ENCODE data around the gene ATG13. TPM values are rescaled to one million over a fixed set of nuclear protein-coding genes. Genes with fewer than 3 reads are reported as not detected.

Gene ATG13
- total RNA-seq, 2 experiments from 2014 or later, result 95.7 to 102 TPM

GRCh38 chr11:46722566-46723358 lies 105.4 kb downstream of the ATG13 start:
- Histone ChIP-seq H3K4me3 (ENCODE audit: low read length) (no peak overlapping the region), H3K36me3 (ENCODE audit: insufficient read depth, low read length) (no peaks in the 10 kb centered on the region), H3K4me1 (ENCODE audit: insufficient read depth, low read length) (peaks cover 12% of the 10 kb centered on the region), H3K27ac (ENCODE audit: low read depth in 1 of 2, low read length in 2 of 2) (no peak overlapping the region), H3K9me3 (ENCODE audit: control insufficient read depth in 1 of 2, insufficient read depth in 1 of 2, low read length in 2 of 2) (no peaks in the 10 kb centered on the region), H3K27me3 (ENCODE audit: control insufficient read depth in 1 of 2, insufficient read depth in 2 of 2, low read length in 2 of 2) (no peaks in the 10 kb centered on the region)
- Mint-ChIP-seq H3K4me3 (no peak overlapping the region), H3K36me3 (ENCODE audit: low read depth) (no peaks in the 10 kb centered on the region), H3K9me3 (no peaks in the 10 kb centered on the region), H3K27ac (no peak overlapping the region), H3K4me1 (ENCODE audit: low read depth) (peaks cover 9% of the 10 kb centered on the region), H3K27me3 (no peaks in the 10 kb centered on the region)
- DNase-seq, result no peak
- no peak for TF ChIP-seq CTCF (IDR thresholded peaks at IDR 0.05)
- CTCF ChIA-PET, result no interaction called here
- no peak for ATAC-seq (ENCODE audit: poor library complexity)
- intact Hi-C loops (cut with DNase I, micrococcal nuclease), result no loop called here
- POLR2A ChIA-PET, result no interaction called here

- ChIA-PET POLR2A (no interaction called here), CTCF (no interaction called here)
- TF ChIP-seq CTCF (IDR thresholded peaks at IDR 0.05), result no peak
- no peaks in the 10 kb centered on the region for H3K27me3 Mint-ChIP-seq
- H3K4me1 Mint-ChIP-seq (ENCODE audit: low read depth), result peaks cover 5% of the 10 kb centered on the region
- H3K27me3 ChIP-seq (ENCODE audit: control insufficient read depth in 1 of 2, insufficient read depth in 2 of 2, low read length in 2 of 2), result no peaks in the 10 kb centered on the region
- no peak for DNase-seq
- H3K36me3 ChIP-seq (ENCODE audit: insufficient read depth, low read length), result no peaks in the 10 kb centered on the region
- no peak overlapping the region for H3K4me3 ChIP-seq (ENCODE audit: low read length)
- no peaks in the 10 kb centered on the region for H3K9me3 ChIP-seq (ENCODE audit: control insufficient read depth in 1 of 2, insufficient read depth in 1 of 2, low read length in 2 of 2)
- no peak overlapping the region for H3K27ac Mint-ChIP-seq
- H3K27ac ChIP-seq (ENCODE audit: low read depth in 1 of 2, low read length in 2 of 2), result no peak overlapping the region
- intact Hi-C loops (cut with DNase I, micrococcal nuclease), result no loop called here
- no peaks in the 10 kb centered on the region for H3K36me3 Mint-ChIP-seq (ENCODE audit: low read depth)
- H3K9me3 Mint-ChIP-seq, result no peaks in the 10 kb centered on the region
- ATAC-seq (ENCODE audit: poor library complexity), result no peak
- H3K4me1 ChIP-seq (ENCODE audit: insufficient read depth, low read length), result peaks cover 7% of the 10 kb centered on the region
- no peak overlapping the region for H3K4me3 Mint-ChIP-seq
Measured at GRCh38 chr11:46723359-46723680, 106.0 kb downstream of the ATG13 start.

DNA sequence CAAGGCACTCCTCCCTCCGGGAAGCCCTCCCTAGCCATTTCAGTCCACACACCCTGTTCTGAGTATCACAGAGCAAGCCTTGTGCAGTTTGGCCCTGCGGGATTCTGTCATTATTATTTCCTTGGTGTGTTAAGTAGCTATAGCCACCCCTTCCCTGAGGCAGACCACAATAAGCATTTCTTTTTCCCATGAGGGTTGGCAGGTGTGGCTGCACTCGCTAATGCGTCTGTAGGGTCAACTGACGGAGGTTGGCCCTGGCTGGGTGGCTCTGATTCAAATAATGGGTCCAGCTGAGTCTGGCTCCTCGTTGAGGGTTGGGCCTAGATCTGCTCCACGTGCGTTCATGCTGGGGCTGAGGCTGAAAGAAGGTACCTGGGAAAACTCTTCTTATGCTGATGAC lies 106.7 kb downstream of the ATG13 start:
- Mint-ChIP-seq H3K27ac (no peak overlapping the region), H3K9me3 (no peaks in the 10 kb centered on the region), H3K4me3 (no peak overlapping the region), H3K4me1 (ENCODE audit: low read depth) (no peaks in the 10 kb centered on the region), H3K27me3 (no peaks in the 10 kb centered on the region), H3K36me3 (ENCODE audit: low read depth) (no peaks in the 10 kb centered on the region)
- Histone ChIP-seq H3K4me3 (ENCODE audit: low read length) (no peak overlapping the region), H3K27ac (ENCODE audit: low read depth in 1 of 2, low read length in 2 of 2) (no peak overlapping the region), H3K4me1 (ENCODE audit: insufficient read depth, low read length) (no peaks in the 10 kb centered on the region), H3K36me3 (ENCODE audit: insufficient read depth, low read length) (no peaks in the 10 kb centered on the region), H3K27me3 (ENCODE audit: control insufficient read depth in 1 of 2, insufficient read depth in 2 of 2, low read length in 2 of 2) (no peaks in the 10 kb centered on the region), H3K9me3 (ENCODE audit: control insufficient read depth in 1 of 2, insufficient read depth in 1 of 2, low read length in 2 of 2) (no peaks in the 10 kb centered on the region)
- ATAC-seq (ENCODE audit: poor library complexity), result no peak
- CTCF ChIA-PET, result no interaction called here
- POLR2A ChIA-PET, result no interaction called here
- no peak for DNase-seq
- no peak for TF ChIP-seq CTCF (IDR thresholded peaks at IDR 0.05)
- intact Hi-C loops (cut with DNase I, micrococcal nuclease), result no loop called here

Other genes with a start within 250 kb of the ATG13 start
- 1 to 10 TPM; 5.5 to 6.5 TPM for gene MDK, start 235.9 kb upstream of the ATG13 start, total RNA-seq
- 1 to 10 TPM; 3.2 to 3.7 TPM for gene CHRM4, start 225.8 kb upstream of the ATG13 start, total RNA-seq
- gene AMBRA1, start 23.5 kb upstream of the ATG13 start, total RNA-seq, result 10 to 100 TPM; 29.4 to 31.9 TPM
- 10 to 100 TPM; 18.2 to 18.7 TPM for gene HARBI1, start 326 bp upstream of the ATG13 start, total RNA-seq
- 10 to 100 TPM; 33.7 to 36.3 TPM for gene ARHGAP1, start 83.1 kb downstream of the ATG13 start, total RNA-seq
- gene ZNF408, start 83.5 kb downstream of the ATG13 start, total RNA-seq, result 10 to 100 TPM; 22.7 to 23.0 TPM
- not detected for gene F2, start 101.7 kb downstream of the ATG13 start, total RNA-seq
- gene CKAP5, start 228.7 kb downstream of the ATG13 start, total RNA-seq, result 10 to 100 TPM; 23.2 to 26.9 TPM

Measured in CD4-positive, alpha-beta T cell (primary cell).